LHCN-M2 (cell line): ENCODE data around the gene EME2. TPM values are rescaled to one million over a fixed set of nuclear protein-coding genes. Genes with fewer than 3 reads are reported as not detected.
A peak's percentile ranks its signal among the peaks of the same experiment; 100 is the strongest.

Source experiments
- DNase-seq: peaks from one replicate; pipeline ENCODE4 v3.0.0-alpha.2; 2012; ENCODE audit warnings: low read depth
- total RNA-seq: library from RNA; depleted of rRNA; stranded (reverse); fragments of >200 nt; gene quantifications from 2 replicates; pipeline ENCODE4 v1.2.3, GENCODE V29; 2014

Gene EME2
- total RNA-seq, 1 experiment from 2014 or later = 17.4 TPM

- peak; percentile 84 for DNase-seq
These were observed 27.3 kb upstream of the EME2 start for GRCh38 chr16:1745181-1745899.

DNA sequence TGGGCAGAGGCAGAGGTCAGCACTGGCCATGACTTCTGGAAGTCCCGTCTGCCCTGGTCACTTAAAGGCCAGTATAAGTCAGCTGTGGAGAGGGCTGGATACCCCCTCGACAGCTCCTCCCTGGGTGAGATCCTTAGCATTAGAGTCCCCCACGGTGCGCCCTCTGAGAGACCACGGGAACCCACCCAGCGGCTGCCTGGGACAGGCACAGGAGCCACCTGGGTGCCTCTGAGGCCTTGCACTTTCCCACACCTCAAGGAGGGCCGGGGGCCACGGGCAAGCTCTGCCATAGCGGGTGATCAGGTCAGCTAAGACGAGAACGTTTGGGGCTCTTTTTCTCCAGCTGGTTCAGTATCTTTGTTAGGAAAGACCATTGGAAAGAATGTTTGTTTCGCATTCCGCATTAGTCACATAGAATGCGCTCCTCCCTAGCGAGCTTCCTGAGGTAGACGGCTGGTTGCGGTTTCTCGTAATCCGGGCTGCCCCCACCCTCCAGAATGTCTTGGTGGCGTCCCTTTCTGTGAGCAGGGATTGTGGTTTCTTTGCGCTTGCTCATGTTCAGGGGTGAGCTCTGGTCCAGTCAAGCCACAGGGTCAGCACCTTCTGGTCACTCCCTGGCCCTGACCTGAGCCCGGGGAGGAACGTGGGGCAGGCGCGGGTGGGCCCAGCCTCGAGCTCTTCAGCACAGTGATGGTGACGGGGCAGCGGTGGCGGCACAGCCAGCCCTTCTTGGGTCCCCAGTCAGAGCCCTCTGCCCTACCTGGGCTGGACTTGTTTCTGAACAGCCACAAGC is 26.5 kb upstream of the EME2 start:
- peak; percentile 98 for DNase-seq

GRCh38 chr16:1746693-1747195 is 25.9 kb upstream of the EME2 start:
- DNase-seq = peak; percentile 26

- DNase-seq = no peak
These were observed 24.7 kb upstream of the EME2 start for GRCh38 chr16:1747934-1748333.

DNA sequence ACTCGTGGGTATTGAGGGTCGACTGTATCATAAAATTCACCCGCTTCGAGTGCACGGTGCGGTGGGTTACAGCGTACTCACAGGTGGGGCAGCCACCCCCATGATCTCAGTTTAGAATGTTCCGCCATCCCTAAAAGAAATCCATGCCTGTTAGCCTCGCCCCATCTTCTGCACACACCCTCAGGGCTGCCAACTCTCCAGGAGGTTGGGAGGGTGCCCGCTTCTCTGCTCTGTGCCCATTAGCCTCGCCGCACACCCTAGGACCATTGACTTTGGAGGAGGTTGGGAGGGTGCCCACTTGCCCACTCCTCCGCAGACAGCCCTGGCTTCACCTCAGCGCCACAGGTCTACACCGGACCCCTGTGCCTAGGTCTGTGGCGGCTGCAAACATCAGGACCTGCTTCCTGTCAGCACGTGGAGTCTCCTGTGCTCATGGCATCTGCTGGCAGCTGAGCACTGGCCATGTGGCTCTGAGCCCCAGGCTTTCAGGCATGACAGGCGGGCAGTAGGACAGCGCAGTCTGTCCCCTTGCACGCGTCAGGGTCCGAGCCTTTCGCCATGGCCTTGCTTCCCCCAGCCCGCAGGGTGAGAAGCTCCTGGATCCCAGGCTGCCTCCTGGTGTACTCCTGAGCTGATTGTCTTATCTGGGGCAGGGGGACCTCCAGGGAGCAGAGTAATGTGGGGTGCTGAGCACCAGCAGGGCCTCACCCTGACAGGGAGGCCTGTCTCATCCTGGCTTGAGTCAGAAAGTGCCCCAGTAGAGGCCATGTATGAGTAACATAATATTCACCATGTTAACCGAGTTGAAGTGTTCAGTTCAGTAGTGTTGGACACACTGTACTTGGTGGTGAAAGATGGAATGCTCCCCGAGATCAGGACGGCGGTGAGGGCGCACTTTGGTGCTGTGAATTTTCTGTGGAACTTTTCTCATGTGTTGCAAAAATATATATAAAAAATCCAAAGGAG is 23.2 kb upstream of the EME2 start:
- DNase-seq = peak; percentile 73

- DNase-seq = no peak
These were observed 20.7 kb upstream of the EME2 start for GRCh38 chr16:1751946-1752345.

DNA sequence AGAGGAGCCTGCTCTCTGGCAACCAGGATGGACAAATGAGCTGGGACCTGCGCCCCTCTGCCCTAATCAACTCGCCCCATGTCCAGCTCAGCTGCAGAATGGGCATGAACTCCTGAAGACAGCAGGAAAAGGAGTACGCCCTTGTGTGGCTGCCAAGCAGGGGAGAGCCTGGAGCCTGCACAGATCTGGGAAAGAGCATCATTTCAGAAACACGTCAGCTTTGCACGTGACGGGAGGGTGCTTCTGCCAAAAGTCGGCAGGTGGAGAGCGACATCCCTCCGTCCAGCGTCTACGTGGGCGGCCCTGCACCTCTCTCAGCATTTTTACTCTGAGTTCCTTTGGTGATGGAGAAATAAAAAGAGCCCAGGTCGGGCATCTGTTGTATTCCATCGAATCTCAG is 19.8 kb upstream of the EME2 start:
- no peak for DNase-seq

- no peak for DNase-seq
These were observed 18.4 kb upstream of the EME2 start for GRCh38 chr16:1754204-1754603.

- no peak for DNase-seq
These were observed 14.7 kb upstream of the EME2 start for GRCh38 chr16:1757714-1758461.

- DNase-seq = no peak
These were observed 13.7 kb upstream of the EME2 start for GRCh38 chr16:1758923-1759322.

DNA sequence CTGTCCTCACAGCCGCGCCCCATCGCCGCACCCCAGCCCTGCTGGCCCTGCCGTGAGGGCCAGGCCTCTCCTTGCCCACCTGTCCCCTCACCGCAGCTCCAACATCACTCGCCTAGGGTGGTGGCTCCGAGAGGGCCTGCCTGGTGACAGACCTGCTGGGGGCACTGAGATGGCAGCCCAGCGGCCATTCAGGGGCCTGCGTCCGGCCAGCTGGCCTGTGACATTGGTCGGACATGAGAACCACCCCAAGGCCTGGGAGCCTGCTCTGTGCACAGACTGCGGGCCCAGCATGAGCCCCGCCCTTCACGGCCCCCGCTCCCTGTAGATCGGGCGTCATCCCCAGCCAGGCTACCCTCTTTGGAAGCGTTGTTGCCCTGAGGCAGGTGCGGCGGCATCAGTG is 13.1 kb upstream of the EME2 start:
- DNase-seq = no peak

DNA sequence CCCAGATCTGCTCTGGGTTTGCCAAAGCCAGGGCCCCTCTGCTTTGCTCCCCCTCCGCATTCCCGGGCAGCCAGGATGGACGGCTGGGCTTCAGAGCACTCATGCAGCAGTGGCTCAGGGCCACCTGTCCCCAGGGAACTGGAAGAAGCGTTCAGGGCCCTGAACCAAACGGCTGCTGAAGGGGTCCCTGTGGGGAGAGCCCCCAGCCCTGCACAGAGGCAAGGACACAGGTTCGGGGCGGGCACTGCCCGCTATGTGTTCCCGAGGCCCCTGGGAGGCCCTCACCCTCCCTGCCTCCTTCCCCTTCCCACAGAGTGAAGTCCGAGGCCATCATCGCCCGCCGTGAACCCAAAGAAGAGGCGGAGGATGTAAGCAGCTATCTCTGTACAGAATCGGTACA is 11.7 kb upstream of the EME2 start:
- no peak for DNase-seq

DNA sequence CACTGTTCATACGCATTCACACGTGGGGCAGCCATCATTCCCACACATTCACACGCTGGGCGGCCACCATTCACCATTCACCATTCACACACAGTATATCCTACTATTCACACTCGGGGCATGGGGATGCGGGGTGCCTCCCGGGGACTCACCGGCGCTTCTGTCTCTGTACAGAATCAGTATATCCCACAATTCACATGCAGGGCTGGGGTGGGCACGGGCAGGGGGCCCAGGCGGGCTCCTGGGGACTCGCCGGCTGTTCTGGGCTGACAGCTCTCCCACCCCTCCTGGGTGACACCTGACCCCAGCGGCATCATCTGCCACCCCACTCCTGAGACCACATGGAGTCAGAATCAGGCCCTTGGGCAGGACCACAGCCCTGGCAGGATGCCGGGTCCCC is 10.9 kb upstream of the EME2 start:
- DNase-seq = no peak

- no peak for DNase-seq
These were observed 10.3 kb upstream of the EME2 start for GRCh38 chr16:1762196-1762878.

DNA sequence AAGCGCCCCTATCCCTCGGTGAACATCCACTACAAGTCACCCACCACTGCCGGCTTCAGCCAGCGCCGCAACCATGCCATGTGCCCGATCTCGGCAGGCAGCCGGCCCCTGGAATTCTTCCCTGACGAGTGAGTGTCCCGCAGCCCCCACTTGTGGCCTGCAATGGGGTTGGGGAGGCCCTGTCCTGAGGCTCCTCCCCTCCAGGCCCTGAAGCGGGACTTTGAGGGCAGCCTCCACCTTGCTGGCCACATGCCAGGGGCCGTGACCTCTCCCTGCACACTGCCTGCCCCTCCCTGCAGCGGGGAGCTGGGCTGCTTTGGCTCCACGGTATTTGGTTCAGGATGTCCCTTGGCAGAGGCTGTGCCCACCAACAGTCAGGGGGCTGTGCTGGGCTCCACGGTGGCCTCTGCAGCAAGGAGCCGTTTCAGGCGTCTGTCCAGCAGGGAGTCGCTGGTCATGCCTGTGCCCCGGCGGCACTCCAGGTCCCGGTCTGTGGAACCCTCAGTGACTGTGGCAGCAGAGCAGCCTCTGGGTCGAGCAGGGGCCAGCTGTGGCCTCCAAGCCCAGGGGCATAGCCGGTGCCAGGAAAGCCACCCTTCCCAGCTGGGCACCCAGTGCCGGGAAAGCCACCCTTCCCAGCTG is 9.6 kb upstream of the EME2 start:
- no peak for DNase-seq

DNA sequence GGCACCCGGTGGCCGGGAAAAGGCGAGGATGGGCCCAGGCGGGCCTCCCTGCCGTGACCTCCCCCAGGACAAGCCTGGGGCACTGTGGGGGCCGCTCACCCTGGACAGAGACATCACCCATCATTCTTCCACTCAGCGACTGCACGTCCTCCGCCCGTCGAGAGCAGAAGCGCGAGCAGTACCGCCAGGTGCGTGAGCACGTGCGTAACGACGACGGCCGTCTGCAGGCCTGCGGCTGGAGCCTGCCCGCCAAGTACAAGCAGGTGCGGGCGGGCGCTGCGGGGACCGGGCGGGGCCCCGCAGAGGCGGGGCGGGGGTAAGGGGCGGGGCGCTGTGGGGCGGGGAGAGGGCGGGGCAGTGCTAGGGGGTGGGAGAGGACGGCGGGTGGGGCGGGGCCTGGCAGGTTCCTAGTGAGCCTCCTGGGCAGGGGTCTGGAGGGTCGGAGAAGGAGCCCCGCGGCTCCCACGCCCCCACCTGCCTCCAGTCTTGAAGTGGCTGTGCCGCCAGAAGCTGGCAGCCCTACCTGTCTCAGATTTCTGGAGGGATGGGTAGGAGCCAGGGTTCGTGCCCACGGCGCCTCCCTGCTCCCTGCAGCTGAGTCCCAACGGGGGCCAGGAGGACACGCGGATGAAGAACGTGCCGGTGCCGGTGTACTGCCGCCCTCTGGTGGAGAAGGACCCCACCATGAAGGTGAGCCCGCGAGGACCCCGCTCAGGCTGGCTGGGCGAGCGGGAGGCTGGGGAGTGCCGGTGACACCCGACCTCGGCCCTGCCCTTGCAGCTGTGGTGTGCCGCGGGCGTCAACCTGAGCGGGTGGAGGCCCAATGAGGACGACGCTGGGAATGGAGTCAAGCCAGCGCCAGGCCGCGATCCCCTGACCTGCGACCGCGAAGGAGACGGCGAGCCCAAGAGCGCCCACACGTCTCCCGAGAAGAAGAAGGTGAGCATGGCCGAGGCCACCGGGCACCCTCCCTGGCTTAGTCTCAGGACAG is 8.8 kb upstream of the EME2 start:
- no peak for DNase-seq

- DNase-seq = no peak
These were observed 7.6 kb upstream of the EME2 start for GRCh38 chr16:1764971-1765370.

DNA sequence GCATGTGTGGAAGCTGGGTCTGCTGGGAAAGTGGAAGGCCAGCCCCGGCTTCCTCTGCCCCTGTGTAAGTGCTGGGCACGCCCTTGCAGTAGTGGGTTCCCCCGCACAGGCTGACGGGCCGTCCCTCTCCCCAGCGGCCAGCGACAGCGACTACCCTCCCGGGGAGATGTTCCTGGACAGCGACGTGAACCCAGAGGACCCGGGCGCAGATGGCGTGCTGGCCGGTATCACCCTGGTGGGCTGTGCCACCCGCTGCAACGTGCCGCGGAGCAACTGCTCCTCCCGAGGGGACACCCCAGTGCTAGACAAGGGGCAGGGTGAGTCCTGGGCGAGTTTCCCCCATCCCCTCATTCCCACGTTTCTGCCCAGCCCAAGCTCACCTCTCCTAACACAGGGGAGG is 6.8 kb upstream of the EME2 start:
- no peak for DNase-seq

GRCh38 chr16:1766231-1766630 is 6.4 kb upstream of the EME2 start:
- DNase-seq = no peak
